ENCODE measurements around the gene FSTL1. TPM values are rescaled to one million over a fixed set of nuclear protein-coding genes. Genes with fewer than 3 reads are reported as not detected.

The FSTL1 gene
- 10 to 100 TPM; 32.8 to 50.0 (median 45.5) TPM for total RNA-seq
- long read RNA-seq, full-length matches to known transcripts, result 2 of 5 reads
- long read RNA-seq, partial matches to known transcripts, result 1 of 5 reads
- long read RNA-seq, other reads (novel, unspliced or antisense), result 2 of 5 reads

GRCh38 chr3:120450600-120451271 is at the start of gene FSTL1:
Gene FSTL1 (minus strand): TSS chr3:120450992. CDS start chr3:120450746, 246 bp downstream.
- peak; percentile 37 to 62 (median 54) for DNase-seq
- peak; percentile 65 to 69 (median 66) for ATAC-seq
- H3K9me3 ChIP-seq, result no peaks in the 10 kb centered on the region
- H3K27ac ChIP-seq, result peak within 1 kb of the TSS; percentile 59 to 83 (median 69)
- H3K4me3 ChIP-seq, result peak within 1 kb of the TSS; percentile 70 to 81 (median 73)
- no peaks in the 10 kb centered on the region for H3K27me3 ChIP-seq
- TF ChIP-seq POLR2A (IDR thresholded peaks at IDR 0.05), result no peak
- intact Hi-C loops (cut with DNase I), result no loop called here
- WGBS (ENCODE audit: insufficient coverage, low coverage, low lambda C conversion rate, missing lambda C conversion rate), result 8% methylated on average over 16 of the region's 78 CpGs
- H3K4me1 ChIP-seq, result no peaks in the 10 kb centered on the region
- H3K36me3 ChIP-seq, result no peaks in the 10 kb centered on the region

- Histone ChIP-seq H3K4me1 (no peaks in the 10 kb centered on the region), H3K4me3 (no peak overlapping the region), H3K27ac (peak overlapping the region in 1 of 3 donors; percentile 26), H3K27me3 (no peaks in the 10 kb centered on the region), H3K36me3 (no peaks in the 10 kb centered on the region), H3K9me3 (no peaks in the 10 kb centered on the region)
- DNase-seq (no peak), ATAC-seq (peak; percentile 44 to 91 (median 54))
- TF ChIP-seq CTCF (IDR thresholded peaks at IDR 0.05), result no peak
- no peak for TF ChIP-seq POLR2A (IDR thresholded peaks at IDR 0.05)
- WGBS (ENCODE audit: insufficient coverage, low coverage, low lambda C conversion rate, missing lambda C conversion rate), result 55% methylated on average over 2 of the region's 2 CpGs
- intact Hi-C loops (cut with DNase I), result no loop called here
These were observed 48.0 kb upstream of the FSTL1 start for GRCh38 chr3:120498556-120499346.

GRCh38 chr3:120497818-120498217 is 47.0 kb upstream of the FSTL1 start:
- Histone ChIP-seq H3K4me3 (no peak overlapping the region), H3K27ac (no peak overlapping the region), H3K27me3 (no peaks in the 10 kb centered on the region), H3K36me3 (no peaks in the 10 kb centered on the region), H3K9me3 (no peaks in the 10 kb centered on the region), H3K4me1 (no peaks in the 10 kb centered on the region)
- 79% methylated on average over 2 of the region's 2 CpGs for WGBS (ENCODE audit: insufficient coverage, low coverage, low lambda C conversion rate, missing lambda C conversion rate)
- ATAC-seq, result no peak
- no peak for TF ChIP-seq CTCF (IDR thresholded peaks at IDR 0.05)
- TF ChIP-seq POLR2A (IDR thresholded peaks at IDR 0.05), result no peak
- intact Hi-C loops (cut with DNase I), result no loop called here
- no peak for DNase-seq

GRCh38 chr3:120497336-120497735 is 46.5 kb upstream of the FSTL1 start:
- WGBS (ENCODE audit: insufficient coverage, low coverage, low lambda C conversion rate, missing lambda C conversion rate), result 53% methylated on average over 3 of the region's 3 CpGs
- no peaks in the 10 kb centered on the region for H3K27me3 ChIP-seq
- no peak for TF ChIP-seq POLR2A (IDR thresholded peaks at IDR 0.05)
- TF ChIP-seq CTCF (IDR thresholded peaks at IDR 0.05), result no peak
- H3K4me1 ChIP-seq, result no peaks in the 10 kb centered on the region
- DNase-seq, result no peak
- intact Hi-C loops (cut with DNase I), result no loop called here
- no peaks in the 10 kb centered on the region for H3K9me3 ChIP-seq
- ATAC-seq, result peak in 1 of 4 donors; percentile 58
- no peaks in the 10 kb centered on the region for H3K36me3 ChIP-seq
- no peak overlapping the region for H3K4me3 ChIP-seq
- H3K27ac ChIP-seq, result no peak overlapping the region

All from right lobe of liver (tissue), 6 donors.